Measurements from ENCODE around the gene CPA5. TPM values are rescaled to one million over a fixed set of nuclear protein-coding genes. Genes with fewer than 3 reads are reported as not detected.

Gene CPA5
- total and polyA plus RNA-seq, 10 of the 15 experiments (the other 5 are each of a cell fraction or from before 2014, with no cell fraction given): 0.06 to 0.52 (median 0.29) TPM; not detected in 2

DNA sequence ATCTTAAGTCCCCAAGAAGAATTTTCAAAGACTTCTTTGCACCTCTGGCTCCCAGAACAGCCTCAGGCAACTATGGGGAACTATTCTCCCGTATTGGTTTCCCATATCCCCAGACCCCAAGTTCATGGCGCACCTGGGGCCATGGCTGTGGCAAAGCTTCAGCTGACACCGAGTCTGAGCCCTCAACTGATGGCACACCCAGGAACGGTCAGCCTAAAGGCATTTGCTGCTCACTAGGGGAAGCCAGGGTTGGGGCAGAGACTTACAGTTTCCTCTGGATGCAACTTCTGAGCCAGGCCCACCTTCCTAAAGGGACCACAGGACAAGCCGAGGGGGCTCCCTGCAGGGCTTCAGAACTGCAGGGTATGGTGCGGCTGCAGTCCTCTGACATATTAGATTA is 21.9 kb downstream of the CPA5 start:
- Histone ChIP-seq H3K4me3 (no peak overlapping the region), H3K4me1 (ENCODE audit: control insufficient read depth, insufficient read depth, low read length) (peaks cover 13% of the 10 kb centered on the region), H3K27ac (ENCODE audit: control insufficient read depth, insufficient read depth) (no peak overlapping the region; the same call in 1 of the 2 replicates), H2AFZ (ENCODE audit: control insufficient read depth, low read depth, low read length) (no peak overlapping the region), H3K36me3 (ENCODE audit: control insufficient read depth in 2 of 2, insufficient read depth in 2 of 2, low read length in 1 of 2) (no peaks in the 10 kb centered on the region), H3K9ac (ENCODE audit: control insufficient read depth, insufficient read depth, low read length) (no peak overlapping the region), H4K20me1 (ENCODE audit: control insufficient read depth, insufficient read depth) (no peaks in the 10 kb centered on the region), H3K9me3 (replicated peaks; ENCODE audit: control insufficient read depth, insufficient read depth, low read length) (no peaks in the 10 kb centered on the region; the same call in 2 of the 3 replicates), H3K27me3 (replicated peaks in 1 of 2; ENCODE audit: control insufficient read depth in 2 of 2, insufficient read depth in 2 of 2, low read length in 1 of 2) (no peaks in the 10 kb centered on the region), H3K4me2 (ENCODE audit: control insufficient read depth, insufficient read depth) (no peak overlapping the region), H3K79me2 (ENCODE audit: control insufficient read depth, insufficient read depth, low read length) (no peaks in the 10 kb centered on the region)
- SMC1A ChIA-PET (ENCODE audit: uncharacterized antibody, unreplicated experiment): interaction anchor here (1.5 kb wide), 1 partner anchor 110 kb away, joined by 6 read pairs; no protein-coding TSS in a partner anchor
- POLR2A ChIA-PET: no interaction called here
- CTCF ChIA-PET: no interaction called here
- DNase-seq (ENCODE audit: low read depth, low spot score) (no peak), FAIRE-seq (no peak), ATAC-seq (no peak)
- WGBS (ENCODE audit: insufficient coverage, insufficient replicate concordance, low lambda C conversion rate, missing lambda C conversion rate): 71% methylated on average over 6 of the region's 6 CpGs
- in situ Hi-C loops (cut with MboI) (no loop called here), intact Hi-C loops (cut with micrococcal nuclease; ENCODE audit: unreplicated experiment) (loop anchor here (5.0 kb wide), 2 partner anchors 121 to 124 kb away; no protein-coding TSS in a partner anchor)
- no TSS peak for BruUV-seq (replicated peaks)
- RAD21 ChIA-PET (ENCODE audit: unreplicated experiment): no interaction called here
- TF ChIP-seq ZNF274 (IDR thresholded peaks at IDR 0.05; ENCODE audit: insufficient read depth, insufficient read length) (no peak), RAD21 (IDR thresholded peaks at IDR 0.05; ENCODE audit: insufficient read depth, low read depth, low read length) (no peak), NFIC (IDR thresholded peaks at IDR 0.05; ENCODE audit: low read depth, low read length) (no peak), IKZF1 (conservative IDR thresholded peaks at IDR 0.05) (no peak), WRNIP1 (IDR thresholded peaks at IDR 0.05; ENCODE audit: borderline replicate concordance, low read depth, low read length) (no peak), FOS (IDR thresholded peaks at IDR 0.05; ENCODE audit: borderline replicate concordance, extremely low read depth, insufficient read length) (no peak), STAT1 (conservative IDR thresholded peaks at IDR 0.05) (no peak), HDAC2 (IDR thresholded peaks at IDR 0.05) (no peak), RELA (IDR thresholded peaks at IDR 0.05; ENCODE audit: borderline replicate concordance, partially characterized antibody) (no peak), ZSCAN29 (IDR thresholded peaks at IDR 0.05) (no peak), CHD1 (IDR thresholded peaks at IDR 0.05; ENCODE audit: low read depth, low read length) (no peak)
- TF ChIP-seq, protein P1, sequence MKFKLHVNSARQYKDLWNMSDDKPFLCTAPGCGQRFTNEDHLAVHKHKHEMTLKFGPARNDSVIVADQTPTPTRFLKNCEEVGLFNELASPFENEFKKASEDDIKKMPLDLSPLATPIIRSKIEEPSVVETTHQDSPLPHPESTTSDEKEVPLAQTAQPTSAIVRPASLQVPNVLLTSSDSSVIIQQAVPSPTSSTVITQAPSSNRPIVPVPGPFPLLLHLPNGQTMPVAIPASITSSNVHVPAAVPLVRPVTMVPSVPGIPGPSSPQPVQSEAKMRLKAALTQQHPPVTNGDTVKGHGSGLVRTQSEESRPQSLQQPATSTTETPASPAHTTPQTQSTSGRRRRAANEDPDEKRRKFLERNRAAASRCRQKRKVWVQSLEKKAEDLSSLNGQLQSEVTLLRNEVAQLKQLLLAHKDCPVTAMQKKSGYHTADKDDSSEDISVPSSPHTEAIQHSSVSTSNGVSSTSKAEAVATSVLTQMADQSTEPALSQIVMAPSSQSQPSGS (IDR thresholded peaks at IDR 0.05; ENCODE audit: low read length): no peak
- TF ChIP-seq, protein P2, sequence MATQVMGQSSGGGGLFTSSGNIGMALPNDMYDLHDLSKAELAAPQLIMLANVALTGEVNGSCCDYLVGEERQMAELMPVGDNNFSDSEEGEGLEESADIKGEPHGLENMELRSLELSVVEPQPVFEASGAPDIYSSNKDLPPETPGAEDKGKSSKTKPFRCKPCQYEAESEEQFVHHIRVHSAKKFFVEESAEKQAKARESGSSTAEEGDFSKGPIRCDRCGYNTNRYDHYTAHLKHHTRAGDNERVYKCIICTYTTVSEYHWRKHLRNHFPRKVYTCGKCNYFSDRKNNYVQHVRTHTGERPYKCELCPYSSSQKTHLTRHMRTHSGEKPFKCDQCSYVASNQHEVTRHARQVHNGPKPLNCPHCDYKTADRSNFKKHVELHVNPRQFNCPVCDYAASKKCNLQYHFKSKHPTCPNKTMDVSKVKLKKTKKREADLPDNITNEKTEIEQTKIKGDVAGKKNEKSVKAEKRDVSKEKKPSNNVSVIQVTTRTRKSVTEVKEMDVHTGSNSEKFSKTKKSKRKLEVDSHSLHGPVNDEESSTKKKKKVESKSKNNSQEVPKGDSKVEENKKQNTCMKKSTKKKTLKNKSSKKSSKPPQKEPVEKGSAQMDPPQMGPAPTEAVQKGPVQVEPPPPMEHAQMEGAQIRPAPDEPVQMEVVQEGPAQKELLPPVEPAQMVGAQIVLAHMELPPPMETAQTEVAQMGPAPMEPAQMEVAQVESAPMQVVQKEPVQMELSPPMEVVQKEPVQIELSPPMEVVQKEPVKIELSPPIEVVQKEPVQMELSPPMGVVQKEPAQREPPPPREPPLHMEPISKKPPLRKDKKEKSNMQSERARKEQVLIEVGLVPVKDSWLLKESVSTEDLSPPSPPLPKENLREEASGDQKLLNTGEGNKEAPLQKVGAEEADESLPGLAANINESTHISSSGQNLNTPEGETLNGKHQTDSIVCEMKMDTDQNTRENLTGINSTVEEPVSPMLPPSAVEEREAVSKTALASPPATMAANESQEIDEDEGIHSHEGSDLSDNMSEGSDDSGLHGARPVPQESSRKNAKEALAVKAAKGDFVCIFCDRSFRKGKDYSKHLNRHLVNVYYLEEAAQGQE (IDR thresholded peaks at IDR 0.05; ENCODE audit: low read depth, low read length): no peak
- TF ChIP-seq, protein P3, sequence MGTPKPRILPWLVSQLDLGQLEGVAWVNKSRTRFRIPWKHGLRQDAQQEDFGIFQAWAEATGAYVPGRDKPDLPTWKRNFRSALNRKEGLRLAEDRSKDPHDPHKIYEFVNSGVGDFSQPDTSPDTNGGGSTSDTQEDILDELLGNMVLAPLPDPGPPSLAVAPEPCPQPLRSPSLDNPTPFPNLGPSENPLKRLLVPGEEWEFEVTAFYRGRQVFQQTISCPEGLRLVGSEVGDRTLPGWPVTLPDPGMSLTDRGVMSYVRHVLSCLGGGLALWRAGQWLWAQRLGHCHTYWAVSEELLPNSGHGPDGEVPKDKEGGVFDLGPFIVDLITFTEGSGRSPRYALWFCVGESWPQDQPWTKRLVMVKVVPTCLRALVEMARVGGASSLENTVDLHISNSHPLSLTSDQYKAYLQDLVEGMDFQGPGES (IDR thresholded peaks at IDR 0.05): no peak
- TF ChIP-seq, protein P4, sequence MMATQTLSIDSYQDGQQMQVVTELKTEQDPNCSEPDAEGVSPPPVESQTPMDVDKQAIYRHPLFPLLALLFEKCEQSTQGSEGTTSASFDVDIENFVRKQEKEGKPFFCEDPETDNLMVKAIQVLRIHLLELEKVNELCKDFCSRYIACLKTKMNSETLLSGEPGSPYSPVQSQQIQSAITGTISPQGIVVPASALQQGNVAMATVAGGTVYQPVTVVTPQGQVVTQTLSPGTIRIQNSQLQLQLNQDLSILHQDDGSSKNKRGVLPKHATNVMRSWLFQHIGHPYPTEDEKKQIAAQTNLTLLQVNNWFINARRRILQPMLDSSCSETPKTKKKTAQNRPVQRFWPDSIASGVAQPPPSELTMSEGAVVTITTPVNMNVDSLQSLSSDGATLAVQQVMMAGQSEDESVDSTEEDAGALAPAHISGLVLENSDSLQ (IDR thresholded peaks at IDR 0.05): no peak
- TF ChIP-seq, protein P5, sequence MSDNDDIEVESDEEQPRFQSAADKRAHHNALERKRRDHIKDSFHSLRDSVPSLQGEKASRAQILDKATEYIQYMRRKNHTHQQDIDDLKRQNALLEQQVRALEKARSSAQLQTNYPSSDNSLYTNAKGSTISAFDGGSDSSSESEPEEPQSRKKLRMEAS (IDR thresholded peaks at IDR 0.05; ENCODE audit: low read depth, low read length): no peak
- TF ChIP-seq, protein P6, sequence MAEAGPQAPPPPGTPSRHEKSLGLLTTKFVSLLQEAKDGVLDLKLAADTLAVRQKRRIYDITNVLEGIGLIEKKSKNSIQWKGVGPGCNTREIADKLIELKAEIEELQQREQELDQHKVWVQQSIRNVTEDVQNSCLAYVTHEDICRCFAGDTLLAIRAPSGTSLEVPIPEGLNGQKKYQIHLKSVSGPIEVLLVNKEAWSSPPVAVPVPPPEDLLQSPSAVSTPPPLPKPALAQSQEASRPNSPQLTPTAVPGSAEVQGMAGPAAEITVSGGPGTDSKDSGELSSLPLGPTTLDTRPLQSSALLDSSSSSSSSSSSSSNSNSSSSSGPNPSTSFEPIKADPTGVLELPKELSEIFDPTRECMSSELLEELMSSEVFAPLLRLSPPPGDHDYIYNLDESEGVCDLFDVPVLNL (IDR thresholded peaks at IDR 0.05; ENCODE audit: low read depth, low read length): no peak

All from GM12878 (cell line).